ENCODE results near the gene FAM186B. TPM values are rescaled to one million over a fixed set of nuclear protein-coding genes. Genes with fewer than 3 reads are reported as not detected.

The FAM186B gene
- total and polyA plus RNA-seq, 2 of the 13 experiments (the other 11 are each of a cell fraction or from before 2014, with no cell fraction given) = 0.07 to 0.20 TPM

DNA sequence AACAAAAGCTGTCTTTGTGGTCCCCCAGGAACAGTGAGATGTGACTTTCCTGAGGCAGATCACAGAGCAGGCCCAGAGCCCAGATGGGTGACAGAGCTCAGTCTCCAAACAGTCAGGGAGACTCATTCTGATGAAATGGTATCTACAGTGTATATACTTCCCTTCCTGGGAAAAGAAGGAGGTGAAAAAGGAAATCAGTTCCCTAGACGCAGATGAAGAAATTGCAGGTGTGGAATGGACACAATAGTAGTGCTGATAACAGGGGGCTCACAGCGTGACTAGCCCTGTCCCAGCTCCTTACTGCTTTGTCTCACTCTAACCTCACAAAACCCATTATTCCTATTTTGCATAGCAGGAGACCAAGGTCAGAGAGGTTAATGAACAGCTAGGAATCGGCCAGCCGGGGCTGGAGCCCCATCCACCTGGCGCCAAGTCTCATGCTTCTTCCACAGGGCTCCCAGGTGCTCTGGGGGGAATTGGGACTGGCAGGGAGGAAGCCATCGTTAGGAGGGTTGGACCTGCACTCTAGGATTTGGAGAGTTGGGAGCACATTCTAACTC, 54.7 kb downstream of the FAM186B start (continued):
- TF ChIP-seq, protein P1, sequence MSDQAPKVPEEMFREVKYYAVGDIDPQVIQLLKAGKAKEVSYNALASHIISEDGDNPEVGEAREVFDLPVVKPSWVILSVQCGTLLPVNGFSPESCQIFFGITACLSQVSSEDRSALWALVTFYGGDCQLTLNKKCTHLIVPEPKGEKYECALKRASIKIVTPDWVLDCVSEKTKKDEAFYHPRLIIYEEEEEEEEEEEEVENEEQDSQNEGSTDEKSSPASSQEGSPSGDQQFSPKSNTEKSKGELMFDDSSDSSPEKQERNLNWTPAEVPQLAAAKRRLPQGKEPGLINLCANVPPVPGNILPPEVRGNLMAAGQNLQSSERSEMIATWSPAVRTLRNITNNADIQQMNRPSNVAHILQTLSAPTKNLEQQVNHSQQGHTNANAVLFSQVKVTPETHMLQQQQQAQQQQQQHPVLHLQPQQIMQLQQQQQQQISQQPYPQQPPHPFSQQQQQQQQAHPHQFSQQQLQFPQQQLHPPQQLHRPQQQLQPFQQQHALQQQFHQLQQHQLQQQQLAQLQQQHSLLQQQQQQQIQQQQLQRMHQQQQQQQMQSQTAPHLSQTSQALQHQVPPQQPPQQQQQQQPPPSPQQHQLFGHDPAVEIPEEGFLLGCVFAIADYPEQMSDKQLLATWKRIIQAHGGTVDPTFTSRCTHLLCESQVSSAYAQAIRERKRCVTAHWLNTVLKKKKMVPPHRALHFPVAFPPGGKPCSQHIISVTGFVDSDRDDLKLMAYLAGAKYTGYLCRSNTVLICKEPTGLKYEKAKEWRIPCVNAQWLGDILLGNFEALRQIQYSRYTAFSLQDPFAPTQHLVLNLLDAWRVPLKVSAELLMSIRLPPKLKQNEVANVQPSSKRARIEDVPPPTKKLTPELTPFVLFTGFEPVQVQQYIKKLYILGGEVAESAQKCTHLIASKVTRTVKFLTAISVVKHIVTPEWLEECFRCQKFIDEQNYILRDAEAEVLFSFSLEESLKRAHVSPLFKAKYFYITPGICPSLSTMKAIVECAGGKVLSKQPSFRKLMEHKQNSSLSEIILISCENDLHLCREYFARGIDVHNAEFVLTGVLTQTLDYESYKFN (CRISPR knock-in tag; conservative IDR thresholded peaks at IDR 0.05) = peak; percentile 71
- TF ChIP-seq LCORL (IDR thresholded peaks at IDR 0.05) = no peak
- TF ChIP-seq LCORL (CRISPR knock-in tag; IDR thresholded peaks at IDR 0.05) = 0 out of 2 replicates have a peak, but pooled peaks have one; percentile 36
- no peak for TF ChIP-seq SOX6 (IDR thresholded peaks at IDR 0.05)
- peak; percentile 84 for TF ChIP-seq SOX6 (CRISPR knock-in tag; IDR thresholded peaks at IDR 0.05)
- TF ChIP-seq ZNF260 (CRISPR knock-in tag; IDR thresholded peaks at IDR 0.05; ENCODE audit: borderline replicate concordance, low read depth) = no peak
- peak; percentile 28; the same call in 1 of the 2 replicates for TF ChIP-seq MYC (CRISPR knock-in tag; IDR thresholded peaks at IDR 0.05; ENCODE audit: borderline replicate concordance)
- TF ChIP-seq, protein P2, sequence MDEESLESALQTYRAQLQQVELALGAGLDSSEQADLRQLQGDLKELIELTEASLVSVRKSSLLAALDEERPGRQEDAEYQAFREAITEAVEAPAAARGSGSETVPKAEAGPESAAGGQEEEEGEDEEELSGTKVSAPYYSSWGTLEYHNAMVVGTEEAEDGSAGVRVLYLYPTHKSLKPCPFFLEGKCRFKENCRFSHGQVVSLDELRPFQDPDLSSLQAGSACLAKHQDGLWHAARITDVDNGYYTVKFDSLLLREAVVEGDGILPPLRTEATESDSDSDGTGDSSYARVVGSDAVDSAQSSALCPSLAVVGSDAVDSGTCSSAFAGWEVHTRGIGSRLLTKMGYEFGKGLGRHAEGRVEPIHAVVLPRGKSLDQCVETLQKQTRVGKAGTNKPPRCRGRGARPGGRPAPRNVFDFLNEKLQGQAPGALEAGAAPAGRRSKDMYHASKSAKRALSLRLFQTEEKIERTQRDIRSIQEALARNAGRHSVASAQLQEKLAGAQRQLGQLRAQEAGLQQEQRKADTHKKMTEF (CRISPR knock-in tag; IDR thresholded peaks at IDR 0.05) = 0 out of 2 replicates have a peak, but pooled peaks have one; percentile 29
- TF ChIP-seq, protein P3, sequence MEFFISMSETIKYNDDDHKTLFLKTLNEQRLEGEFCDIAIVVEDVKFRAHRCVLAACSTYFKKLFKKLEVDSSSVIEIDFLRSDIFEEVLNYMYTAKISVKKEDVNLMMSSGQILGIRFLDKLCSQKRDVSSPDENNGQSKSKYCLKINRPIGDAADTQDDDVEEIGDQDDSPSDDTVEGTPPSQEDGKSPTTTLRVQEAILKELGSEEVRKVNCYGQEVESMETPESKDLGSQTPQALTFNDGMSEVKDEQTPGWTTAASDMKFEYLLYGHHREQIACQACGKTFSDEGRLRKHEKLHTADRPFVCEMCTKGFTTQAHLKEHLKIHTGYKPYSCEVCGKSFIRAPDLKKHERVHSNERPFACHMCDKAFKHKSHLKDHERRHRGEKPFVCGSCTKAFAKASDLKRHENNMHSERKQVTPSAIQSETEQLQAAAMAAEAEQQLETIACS (CRISPR knock-in tag; IDR thresholded peaks at IDR 0.05) = no peak
- TF ChIP-seq SOX5 (CRISPR knock-in tag; IDR thresholded peaks at IDR 0.05; ENCODE audit: borderline replicate concordance) = peak; percentile 79
- no peak for TF ChIP-seq ZNF660 (CRISPR knock-in tag; IDR thresholded peaks at IDR 0.05; ENCODE audit: borderline replicate concordance, low read depth)
- peak; percentile 14 for TF ChIP-seq TEAD3 (CRISPR knock-in tag; optimal IDR thresholded peaks at IDR 0.05; ENCODE audit: borderline replicate concordance)
- 0 out of 2 replicates have a peak, but pooled peaks have one; percentile 29 for TF ChIP-seq POLR2AphosphoS5 (IDR thresholded peaks at IDR 0.05; ENCODE audit: low read depth, low read length)
- TF ChIP-seq, protein P4, sequence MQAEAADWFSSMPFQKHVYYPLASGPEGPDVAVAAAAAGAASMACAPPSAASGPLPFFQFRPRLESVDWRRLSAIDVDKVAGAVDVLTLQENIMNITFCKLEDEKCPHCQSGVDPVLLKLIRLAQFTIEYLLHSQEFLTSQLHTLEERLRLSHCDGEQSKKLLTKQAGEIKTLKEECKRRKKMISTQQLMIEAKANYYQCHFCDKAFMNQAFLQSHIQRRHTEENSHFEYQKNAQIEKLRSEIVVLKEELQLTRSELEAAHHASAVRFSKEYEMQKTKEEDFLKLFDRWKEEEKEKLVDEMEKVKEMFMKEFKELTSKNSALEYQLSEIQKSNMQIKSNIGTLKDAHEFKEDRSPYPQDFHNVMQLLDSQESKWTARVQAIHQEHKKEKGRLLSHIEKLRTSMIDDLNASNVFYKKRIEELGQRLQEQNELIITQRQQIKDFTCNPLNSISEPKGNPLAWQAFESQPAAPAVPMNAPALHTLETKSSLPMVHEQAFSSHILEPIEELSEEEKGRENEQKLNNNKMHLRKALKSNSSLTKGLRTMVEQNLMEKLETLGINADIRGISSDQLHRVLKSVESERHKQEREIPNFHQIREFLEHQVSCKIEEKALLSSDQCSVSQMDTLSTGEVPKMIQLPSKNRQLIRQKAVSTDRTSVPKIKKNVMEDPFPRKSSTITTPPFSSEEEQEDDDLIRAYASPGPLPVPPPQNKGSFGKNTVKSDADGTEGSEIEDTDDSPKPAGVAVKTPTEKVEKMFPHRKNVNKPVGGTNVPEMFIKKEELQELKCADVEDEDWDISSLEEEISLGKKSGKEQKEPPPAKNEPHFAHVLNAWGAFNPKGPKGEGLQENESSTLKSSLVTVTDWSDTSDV (CRISPR knock-in tag; IDR thresholded peaks at IDR 0.05) = no peak
- TF ChIP-seq, protein P5, sequence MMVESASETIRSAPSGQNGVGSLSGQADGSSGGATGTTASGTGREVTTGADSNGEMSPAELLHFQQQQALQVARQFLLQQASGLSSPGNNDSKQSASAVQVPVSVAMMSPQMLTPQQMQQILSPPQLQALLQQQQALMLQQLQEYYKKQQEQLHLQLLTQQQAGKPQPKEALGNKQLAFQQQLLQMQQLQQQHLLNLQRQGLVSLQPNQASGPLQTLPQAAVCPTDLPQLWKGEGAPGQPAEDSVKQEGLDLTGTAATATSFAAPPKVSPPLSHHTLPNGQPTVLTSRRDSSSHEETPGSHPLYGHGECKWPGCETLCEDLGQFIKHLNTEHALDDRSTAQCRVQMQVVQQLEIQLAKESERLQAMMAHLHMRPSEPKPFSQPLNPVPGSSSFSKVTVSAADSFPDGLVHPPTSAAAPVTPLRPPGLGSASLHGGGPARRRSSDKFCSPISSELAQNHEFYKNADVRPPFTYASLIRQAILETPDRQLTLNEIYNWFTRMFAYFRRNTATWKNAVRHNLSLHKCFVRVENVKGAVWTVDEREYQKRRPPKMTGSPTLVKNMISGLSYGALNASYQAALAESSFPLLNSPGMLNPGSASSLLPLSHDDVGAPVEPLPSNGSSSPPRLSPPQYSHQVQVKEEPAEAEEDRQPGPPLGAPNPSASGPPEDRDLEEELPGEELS (CRISPR knock-in tag; IDR thresholded peaks at IDR 0.05) = peak; percentile 11; the same call in 1 of the 2 replicates
- TF ChIP-seq, protein P6, sequence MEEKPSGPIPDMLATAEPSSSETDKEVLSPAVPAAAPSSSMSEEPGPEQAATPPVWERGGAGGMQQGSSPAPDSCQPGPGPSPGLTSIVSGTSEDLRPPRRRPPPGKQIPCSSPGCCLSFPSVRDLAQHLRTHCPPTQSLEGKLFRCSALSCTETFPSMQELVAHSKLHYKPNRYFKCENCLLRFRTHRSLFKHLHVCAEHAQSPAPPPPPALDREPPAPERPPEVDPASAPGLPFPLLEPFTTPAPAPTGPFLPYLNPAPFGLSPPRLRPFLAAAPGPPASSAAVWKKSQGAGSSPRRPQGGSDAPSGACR (CRISPR knock-in tag; IDR thresholded peaks at IDR 0.05) = 0 out of 2 replicates have a peak, but pooled peaks have one; percentile 13
- TF ChIP-seq NR2F6 (IDR thresholded peaks at IDR 0.05) = no peak
- TF ChIP-seq NR2F6 (CRISPR knock-in tag; IDR thresholded peaks at IDR 0.05) = peak; percentile 29; the same call in 1 of the 2 replicates
